HepG2 (cell line): ENCODE measurements around the gene TXNIP. TPM values are rescaled to one million over a fixed set of nuclear protein-coding genes. Genes with fewer than 3 reads are reported as not detected.

ENCODE experiments used
- ESRRA ChIP-seq: sonication (generic); formaldehyde crosslinking; IDR thresholded peaks from 2 replicates; pipeline ENCODE4 v1.5.1; 2020; ENCODE audit warnings: mild to moderate bottlenecking, low read depth, missing genetic modification reagents
- HBP1 ChIP-seq: IDR thresholded peaks from 2 replicates; pipeline ENCODE4 v1.6.1; 2016; ENCODE audit warnings: low read depth, control low read depth
- HHEX ChIP-seq: IDR thresholded peaks from 2 replicates; pipeline ENCODE4 v1.6.1; 2016; ENCODE audit warnings: control low read depth
- MLLT10 ChIP-seq: sonication (generic); formaldehyde crosslinking; IDR thresholded peaks from 2 replicates; pipeline ENCODE4 v1.4.0; 2020; ENCODE audit warnings: missing genetic modification reagents
- MTF1 ChIP-seq: sonication (generic); formaldehyde crosslinking; IDR thresholded peaks from 2 replicates; pipeline ENCODE4 v1.5.0; 2020; ENCODE audit warnings: missing genetic modification reagents
- NAIF1 ChIP-seq: sonication (generic); formaldehyde crosslinking; IDR thresholded peaks from 2 replicates; pipeline ENCODE4 v1.5.0; 2020; ENCODE audit warnings: mild to moderate bottlenecking, missing genetic modification reagents, borderline replicate concordance
- POLR2G ChIP-seq: fragments of 200-400 bp; formaldehyde crosslinking; IDR thresholded peaks from 2 replicates; pipeline ENCODE4 v1.6.1; 2018; ENCODE audit warnings: mild to moderate bottlenecking, low read depth, low read length, moderate library complexity
- SMAD3 ChIP-seq: sonication (generic); formaldehyde crosslinking; IDR thresholded peaks from 2 replicates; pipeline ENCODE4 v1.4.0; 2020; ENCODE audit warnings: missing genetic modification reagents
- ZFYVE20 ChIP-seq: sonication (generic); formaldehyde crosslinking; IDR thresholded peaks from 2 replicates; pipeline ENCODE4 v1.8.0; 2023; ENCODE audit warnings: low read depth, mild to moderate bottlenecking, moderate library complexity, missing genetic modification reagents, borderline replicate concordance
- ZNF33A ChIP-seq: sonication (generic); formaldehyde crosslinking; IDR thresholded peaks from 2 replicates; pipeline ENCODE4 v1.5.1; 2020; ENCODE audit warnings: missing genetic modification reagents, mild to moderate bottlenecking, moderate library complexity, borderline replicate concordance
- ZNF589 ChIP-seq: sonication (generic); formaldehyde crosslinking; conservative IDR thresholded peaks from 2 replicates; pipeline ENCODE4 v1.8.0; 2022; ENCODE audit warnings: mild to moderate bottlenecking, moderate library complexity, missing genetic modification reagents
- ZSCAN5A ChIP-seq: sonication (generic); formaldehyde crosslinking; IDR thresholded peaks from 2 replicates; pipeline ENCODE4 v1.8.0; 2022; ENCODE audit warnings: mild to moderate bottlenecking, missing genetic modification reagents, borderline replicate concordance
- polyA plus RNA-seq, 8 experiments: library from polyadenylated mRNA; depleted of rRNA in 3 of 8; stranded (reverse) in 7 of 8; unstranded in 1 of 8; fragments of >200 nt; fragmentation: Illumina TruSeq in 4 of 8; extraction: Trizol in 4 of 8; gene quantifications; 2 replicates each; pipeline versions ENCODE4 v1.2.1 to v1.2.3, GENCODE V29; 2011 to 2016; ENCODE audit warnings: low read depth in 4 of 8, missing spikeins in 1 of 8, mixed read lengths in 1 of 8; ENCODE audit not compliant: insufficient read depth in 1 of 8
- total RNA-seq, 5 experiments: library from RNA; depleted of rRNA; stranded (reverse); fragments of >200 nt; fragmentation: Illumina TruSeq; extraction: Trizol; gene quantifications; 2 replicates each; pipeline ENCODE4 v1.2.3, GENCODE V29; 2016; ENCODE audit warnings: low read depth in 1 of 5
- TF ChIP-seq, protein P1 (sequence below): fragments of 450-650 bp; IDR thresholded peaks from 2 replicates; pipeline ENCODE4 v1.6.1; 2017
- TF ChIP-seq, protein P2 (sequence below): sonication (generic); formaldehyde crosslinking; IDR thresholded peaks from 2 replicates; pipeline ENCODE4 v1.5.0; 2020; ENCODE audit warnings: mild to moderate bottlenecking, missing genetic modification reagents
- TF ChIP-seq, protein P3 (sequence below): sonication (generic); formaldehyde crosslinking; IDR thresholded peaks from 2 replicates; pipeline ENCODE4 v1.9.0; 2021; ENCODE audit warnings: mild to moderate bottlenecking, missing genetic modification reagents
- TF ChIP-seq, protein P4 (sequence below): sonication (generic); formaldehyde crosslinking; IDR thresholded peaks from 2 replicates; pipeline ENCODE4 v1.8.1; 2023; ENCODE audit warnings: mild to moderate bottlenecking, inconsistent platforms, moderate library complexity, missing genetic modification reagents, borderline replicate concordance

Gene TXNIP
- total and polyA plus RNA-seq, 2 of the 13 experiments (the other 11 are each of a cell fraction or from before 2014, with no cell fraction given) = 24.4 to 237 TPM

DNA sequence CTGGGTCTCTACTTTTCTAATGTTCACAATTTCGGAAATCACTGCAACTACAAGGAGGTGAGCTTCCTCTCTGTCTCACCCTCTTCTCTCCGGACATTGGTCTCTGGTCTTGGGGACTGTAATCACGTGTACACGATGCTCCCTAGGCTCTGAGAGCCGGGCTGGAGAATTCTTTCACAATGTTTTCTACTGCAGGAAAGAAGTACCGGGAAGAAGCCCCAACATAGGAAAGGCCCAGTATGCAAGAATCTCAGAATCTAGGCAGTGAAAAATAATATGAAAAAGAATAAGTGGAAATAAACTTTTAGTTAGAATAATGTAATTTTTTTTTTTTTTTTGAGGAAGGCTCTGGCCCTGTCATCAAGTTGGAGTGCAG, 38.7 kb upstream of the TXNIP start (continued):
- TF ChIP-seq, protein P1, sequence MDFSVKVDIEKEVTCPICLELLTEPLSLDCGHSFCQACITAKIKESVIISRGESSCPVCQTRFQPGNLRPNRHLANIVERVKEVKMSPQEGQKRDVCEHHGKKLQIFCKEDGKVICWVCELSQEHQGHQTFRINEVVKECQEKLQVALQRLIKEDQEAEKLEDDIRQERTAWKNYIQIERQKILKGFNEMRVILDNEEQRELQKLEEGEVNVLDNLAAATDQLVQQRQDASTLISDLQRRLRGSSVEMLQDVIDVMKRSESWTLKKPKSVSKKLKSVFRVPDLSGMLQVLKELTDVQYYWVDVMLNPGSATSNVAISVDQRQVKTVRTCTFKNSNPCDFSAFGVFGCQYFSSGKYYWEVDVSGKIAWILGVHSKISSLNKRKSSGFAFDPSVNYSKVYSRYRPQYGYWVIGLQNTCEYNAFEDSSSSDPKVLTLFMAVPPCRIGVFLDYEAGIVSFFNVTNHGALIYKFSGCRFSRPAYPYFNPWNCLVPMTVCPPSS = no peak
- no peak for TF ChIP-seq NAIF1
- TF ChIP-seq MLLT10 (CRISPR knock-in tag) = no peak
- TF ChIP-seq ZNF589 = no peak
- no peak for TF ChIP-seq ZNF33A (CRISPR knock-in tag)
- TF ChIP-seq ZFYVE20 (CRISPR knock-in tag) = no peak
- TF ChIP-seq MTF1 (CRISPR knock-in tag) = no peak
- TF ChIP-seq HHEX (CRISPR knock-in tag) = no peak
- 0 out of 2 replicates have a peak, but pooled peaks have one; percentile 42 for TF ChIP-seq POLR2G
- TF ChIP-seq, protein P2, sequence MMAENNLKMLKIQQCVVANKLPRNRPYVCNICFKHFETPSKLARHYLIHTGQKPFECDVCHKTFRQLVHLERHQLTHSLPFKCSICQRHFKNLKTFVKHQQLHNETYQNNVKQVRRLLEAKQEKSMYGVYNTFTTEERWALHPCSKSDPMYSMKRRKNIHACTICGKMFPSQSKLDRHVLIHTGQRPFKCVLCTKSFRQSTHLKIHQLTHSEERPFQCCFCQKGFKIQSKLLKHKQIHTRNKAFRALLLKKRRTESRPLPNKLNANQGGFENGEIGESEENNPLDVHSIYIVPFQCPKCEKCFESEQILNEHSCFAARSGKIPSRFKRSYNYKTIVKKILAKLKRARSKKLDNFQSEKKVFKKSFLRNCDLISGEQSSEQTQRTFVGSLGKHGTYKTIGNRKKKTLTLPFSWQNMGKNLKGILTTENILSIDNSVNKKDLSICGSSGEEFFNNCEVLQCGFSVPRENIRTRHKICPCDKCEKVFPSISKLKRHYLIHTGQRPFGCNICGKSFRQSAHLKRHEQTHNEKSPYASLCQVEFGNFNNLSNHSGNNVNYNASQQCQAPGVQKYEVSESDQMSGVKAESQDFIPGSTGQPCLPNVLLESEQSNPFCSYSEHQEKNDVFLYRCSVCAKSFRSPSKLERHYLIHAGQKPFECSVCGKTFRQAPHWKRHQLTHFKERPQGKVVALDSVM = no peak
- no peak for TF ChIP-seq SMAD3
- TF ChIP-seq, protein P3, sequence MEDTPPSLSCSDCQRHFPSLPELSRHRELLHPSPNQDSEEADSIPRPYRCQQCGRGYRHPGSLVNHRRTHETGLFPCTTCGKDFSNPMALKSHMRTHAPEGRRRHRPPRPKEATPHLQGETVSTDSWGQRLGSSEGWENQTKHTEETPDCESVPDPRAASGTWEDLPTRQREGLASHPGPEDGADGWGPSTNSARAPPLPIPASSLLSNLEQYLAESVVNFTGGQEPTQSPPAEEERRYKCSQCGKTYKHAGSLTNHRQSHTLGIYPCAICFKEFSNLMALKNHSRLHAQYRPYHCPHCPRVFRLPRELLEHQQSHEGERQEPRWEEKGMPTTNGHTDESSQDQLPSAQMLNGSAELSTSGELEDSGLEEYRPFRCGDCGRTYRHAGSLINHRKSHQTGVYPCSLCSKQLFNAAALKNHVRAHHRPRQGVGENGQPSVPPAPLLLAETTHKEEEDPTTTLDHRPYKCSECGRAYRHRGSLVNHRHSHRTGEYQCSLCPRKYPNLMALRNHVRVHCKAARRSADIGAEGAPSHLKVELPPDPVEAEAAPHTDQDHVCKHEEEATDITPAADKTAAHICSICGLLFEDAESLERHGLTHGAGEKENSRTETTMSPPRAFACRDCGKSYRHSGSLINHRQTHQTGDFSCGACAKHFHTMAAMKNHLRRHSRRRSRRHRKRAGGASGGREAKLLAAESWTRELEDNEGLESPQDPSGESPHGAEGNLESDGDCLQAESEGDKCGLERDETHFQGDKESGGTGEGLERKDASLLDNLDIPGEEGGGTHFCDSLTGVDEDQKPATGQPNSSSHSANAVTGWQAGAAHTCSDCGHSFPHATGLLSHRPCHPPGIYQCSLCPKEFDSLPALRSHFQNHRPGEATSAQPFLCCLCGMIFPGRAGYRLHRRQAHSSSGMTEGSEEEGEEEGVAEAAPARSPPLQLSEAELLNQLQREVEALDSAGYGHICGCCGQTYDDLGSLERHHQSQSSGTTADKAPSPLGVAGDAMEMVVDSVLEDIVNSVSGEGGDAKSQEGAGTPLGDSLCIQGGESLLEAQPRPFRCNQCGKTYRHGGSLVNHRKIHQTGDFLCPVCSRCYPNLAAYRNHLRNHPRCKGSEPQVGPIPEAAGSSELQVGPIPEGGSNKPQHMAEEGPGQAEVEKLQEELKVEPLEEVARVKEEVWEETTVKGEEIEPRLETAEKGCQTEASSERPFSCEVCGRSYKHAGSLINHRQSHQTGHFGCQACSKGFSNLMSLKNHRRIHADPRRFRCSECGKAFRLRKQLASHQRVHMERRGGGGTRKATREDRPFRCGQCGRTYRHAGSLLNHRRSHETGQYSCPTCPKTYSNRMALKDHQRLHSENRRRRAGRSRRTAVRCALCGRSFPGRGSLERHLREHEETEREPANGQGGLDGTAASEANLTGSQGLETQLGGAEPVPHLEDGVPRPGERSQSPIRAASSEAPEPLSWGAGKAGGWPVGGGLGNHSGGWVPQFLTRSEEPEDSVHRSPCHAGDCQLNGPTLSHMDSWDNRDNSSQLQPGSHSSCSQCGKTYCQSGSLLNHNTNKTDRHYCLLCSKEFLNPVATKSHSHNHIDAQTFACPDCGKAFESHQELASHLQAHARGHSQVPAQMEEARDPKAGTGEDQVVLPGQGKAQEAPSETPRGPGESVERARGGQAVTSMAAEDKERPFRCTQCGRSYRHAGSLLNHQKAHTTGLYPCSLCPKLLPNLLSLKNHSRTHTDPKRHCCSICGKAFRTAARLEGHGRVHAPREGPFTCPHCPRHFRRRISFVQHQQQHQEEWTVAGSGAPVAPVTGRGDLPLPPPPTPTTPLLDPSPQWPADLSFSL (CRISPR knock-in tag) = no peak
- no peak for TF ChIP-seq ZSCAN5A (CRISPR knock-in tag)
- TF ChIP-seq, protein P4, sequence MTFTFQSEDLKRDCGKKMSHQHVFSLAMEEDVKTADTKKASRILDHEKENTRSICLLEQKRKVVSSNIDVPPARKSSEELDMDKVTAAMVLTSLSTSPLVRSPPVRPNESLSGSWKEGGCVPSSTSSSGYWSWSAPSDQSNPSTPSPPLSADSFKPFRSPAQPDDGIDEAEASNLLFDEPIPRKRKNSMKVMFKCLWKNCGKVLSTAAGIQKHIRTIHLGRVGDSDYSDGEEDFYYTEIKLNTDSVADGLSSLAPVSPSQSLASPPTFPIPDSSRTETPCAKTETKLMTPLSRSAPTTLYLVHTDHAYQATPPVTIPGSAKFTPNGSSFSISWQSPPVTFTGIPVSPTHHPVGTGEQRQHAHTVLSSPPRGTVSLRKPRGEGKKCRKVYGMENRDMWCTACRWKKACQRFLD = no peak
- peak; percentile 23; the same call in 1 of the 2 replicates for TF ChIP-seq HBP1
- no peak for TF ChIP-seq ESRRA (CRISPR knock-in tag)
